GM18858 (cell line): Measurements from ENCODE around the gene CEPT1.

Experiments used
- ATAC-seq: cut with Tn5 transposase; IDR thresholded peaks from one replicate; pipeline ENCODE4 v1.9.1; 2021; ENCODE audit not compliant: unreplicated experiment

CEPT1 gene

GRCh38 chr1:111225717-111226400, 85.8 kb downstream of the CEPT1 start:
- ATAC-seq, result no peak

- ATAC-seq, result no peak
Measured at GRCh38 chr1:111227434-111227833, 87.4 kb downstream of the CEPT1 start, which contains the start of gene CHI3L2. CHI3L2 (plus strand) TSS chr1:111227713; CDS start chr1:111227730, 17 bp downstream.

- no peak for ATAC-seq
Measured at GRCh38 chr1:111227851-111228747, 88.1 kb downstream of the CEPT1 start.

- ATAC-seq, result no peak
Measured at GRCh38 chr1:111228748-111229126, 88.7 kb downstream of the CEPT1 start.

- ATAC-seq, result no peak
Measured at GRCh38 chr1:111232134-111232533, 92.1 kb downstream of the CEPT1 start.

GRCh38 chr1:111234258-111234657, 94.2 kb downstream of the CEPT1 start:
- ATAC-seq, result no peak
